ENCODE results near the gene ANXA9.

Gene ANXA9

DNA sequence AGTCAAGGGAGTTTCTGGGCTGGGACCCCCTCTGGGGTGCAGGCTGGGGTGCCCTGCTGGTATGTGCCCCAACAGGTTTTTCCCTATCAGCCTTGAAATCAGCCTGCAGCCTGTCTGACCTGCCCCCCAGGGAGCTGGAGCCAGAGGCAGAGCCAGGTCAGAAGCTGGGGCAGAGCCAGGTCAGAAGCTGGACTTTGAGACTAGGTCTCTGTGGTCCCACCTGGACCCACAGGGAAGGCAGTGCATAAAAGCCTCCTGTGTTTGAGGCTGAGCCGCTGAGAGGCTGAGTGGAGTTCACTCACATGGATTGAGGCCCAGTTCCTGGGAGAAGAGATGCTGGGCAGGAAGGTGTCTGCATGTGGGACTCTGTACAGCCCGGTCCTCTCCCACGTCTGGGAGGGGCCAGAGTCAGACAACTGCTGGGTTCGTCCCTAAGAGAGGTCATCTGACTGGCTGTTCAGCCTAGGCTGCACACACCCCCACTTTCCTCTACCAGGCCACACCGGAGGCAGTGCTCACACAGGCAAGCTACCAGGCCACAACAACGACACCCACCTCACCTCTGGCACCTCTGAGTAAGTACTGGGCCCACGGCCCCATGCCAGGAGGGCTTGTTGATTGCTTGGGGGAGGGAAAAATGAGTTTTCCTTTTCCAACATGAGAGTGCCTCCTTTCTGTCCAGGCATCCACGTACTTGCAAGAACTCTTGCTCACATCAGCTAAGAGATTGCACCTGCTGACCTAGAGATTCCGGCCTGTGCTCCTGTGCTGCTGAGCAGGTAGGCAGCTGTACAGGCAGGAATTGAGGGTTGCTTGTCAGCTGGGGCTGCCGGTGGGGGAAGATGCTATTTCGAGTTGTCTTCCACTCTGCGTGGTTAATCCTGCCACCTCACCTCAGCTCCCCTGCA, at the start of gene ANXA9:
TSS of gene ANXA9 (plus strand) at position 488 of the 908 bp plus-strand sequence. CDS start 814 bp downstream, outside the sequence.
- DNase-seq = no peak

- no peak for DNase-seq
These were observed 37.2 kb upstream of the ANXA9 start for GRCh38 chr1:150944856-150945255.

GRCh38 chr1:150954708-150955107, 27.4 kb upstream of the ANXA9 start:
- DNase-seq = no peak

- no peak for DNase-seq
These were observed 26.8 kb upstream of the ANXA9 start for GRCh38 chr1:150955280-150955679.

- no peak for DNase-seq
These were observed 24.4 kb upstream of the ANXA9 start for GRCh38 chr1:150957666-150958065.

DNA sequence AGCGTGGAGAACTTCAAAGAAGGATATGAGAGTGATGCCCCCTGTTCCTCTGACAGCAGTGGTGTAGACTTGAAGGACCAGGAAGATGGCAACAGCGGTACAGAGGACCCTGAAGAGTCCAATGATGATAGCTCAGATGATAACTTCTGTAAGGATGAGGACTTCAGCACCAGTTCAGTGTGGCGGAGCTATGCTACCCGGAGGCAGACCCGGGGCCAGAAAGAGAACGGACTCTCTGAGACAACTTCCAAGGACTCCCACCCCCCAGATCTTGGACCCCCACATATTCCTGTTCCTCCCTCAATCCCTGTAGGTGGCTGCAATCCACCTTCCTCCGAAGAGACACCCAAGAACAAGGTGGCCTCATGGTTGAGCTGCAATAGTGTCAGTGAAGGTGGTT, 21.4 kb upstream of the ANXA9 start:
- DNase-seq = no peak

- no peak for DNase-seq
These were observed 20.3 kb upstream of the ANXA9 start for GRCh38 chr1:150961756-150962155.

DNA sequence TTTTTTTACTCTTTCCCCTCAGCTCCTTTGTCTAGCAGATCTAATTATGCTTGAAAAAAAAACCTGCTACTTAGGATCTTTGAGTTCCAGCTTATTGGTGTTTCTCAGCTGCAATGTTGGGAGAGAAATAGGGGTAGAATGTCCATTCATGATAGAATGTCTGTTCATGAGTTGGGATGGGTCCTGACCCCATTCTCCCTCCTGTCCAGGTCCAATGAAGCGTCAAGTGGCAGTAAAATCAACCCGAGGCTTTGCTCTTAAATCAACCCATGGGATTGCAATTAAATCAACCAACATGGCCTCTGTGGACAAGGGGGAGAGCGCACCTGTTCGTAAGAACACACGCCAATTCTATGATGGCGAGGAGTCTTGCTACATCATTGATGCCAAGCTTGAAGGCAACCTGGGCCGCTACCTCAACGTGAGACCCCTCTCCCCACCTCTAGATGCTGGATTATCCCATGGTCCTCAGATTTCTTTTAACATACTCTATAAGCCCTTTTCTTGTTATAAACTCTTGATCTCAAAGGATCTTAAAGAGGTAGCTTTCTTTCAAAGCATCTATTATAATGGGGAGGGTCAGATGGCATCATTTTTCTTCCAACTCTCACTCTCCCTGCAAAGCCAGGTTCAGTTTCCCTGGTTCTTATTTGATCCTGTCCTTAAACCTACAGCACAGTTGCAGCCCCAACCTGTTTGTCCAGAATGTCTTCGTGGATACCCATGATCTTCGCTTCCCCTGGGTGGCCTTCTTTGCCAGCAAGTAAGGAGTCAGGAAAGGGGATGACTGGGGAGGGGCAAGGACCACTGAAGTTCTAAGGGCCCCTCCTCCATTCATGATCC, 18.6 kb upstream of the ANXA9 start:
- no peak for DNase-seq

DNA sequence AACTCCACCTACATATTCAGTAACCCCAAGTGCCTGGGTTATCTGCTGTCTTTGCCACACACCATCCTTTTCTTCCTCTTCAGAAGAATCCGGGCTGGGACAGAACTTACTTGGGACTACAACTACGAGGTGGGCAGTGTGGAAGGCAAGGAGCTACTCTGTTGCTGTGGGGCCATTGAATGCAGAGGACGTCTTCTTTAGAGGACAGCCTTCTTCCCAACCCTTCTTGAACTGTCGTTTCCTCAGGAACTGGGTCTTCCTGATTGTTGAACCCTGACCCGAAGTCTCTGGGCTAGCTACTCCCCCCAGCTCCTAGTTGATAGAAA, 18.0 kb upstream of the ANXA9 start:
- DNase-seq = no peak

DNA sequence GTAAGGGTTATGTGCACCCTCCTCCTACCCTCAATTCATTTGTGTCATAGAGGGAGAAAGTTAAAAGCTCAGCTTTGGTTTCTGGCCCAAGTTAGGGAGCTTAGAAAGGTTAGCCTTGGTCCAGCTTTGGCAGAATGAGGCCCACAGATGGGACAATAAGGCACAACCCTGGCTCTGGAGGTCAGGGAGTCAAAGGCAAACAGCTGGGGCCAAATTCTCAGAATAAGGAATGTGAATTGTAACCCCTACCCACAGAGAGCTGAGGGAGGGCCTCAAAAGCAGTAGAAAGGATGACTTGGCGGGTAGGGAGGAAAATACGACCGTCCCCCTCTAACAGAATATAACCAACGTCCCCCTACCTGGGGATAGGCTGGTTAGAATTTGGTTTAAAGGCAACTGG, 16.5 kb upstream of the ANXA9 start:
- DNase-seq = no peak

DNA sequence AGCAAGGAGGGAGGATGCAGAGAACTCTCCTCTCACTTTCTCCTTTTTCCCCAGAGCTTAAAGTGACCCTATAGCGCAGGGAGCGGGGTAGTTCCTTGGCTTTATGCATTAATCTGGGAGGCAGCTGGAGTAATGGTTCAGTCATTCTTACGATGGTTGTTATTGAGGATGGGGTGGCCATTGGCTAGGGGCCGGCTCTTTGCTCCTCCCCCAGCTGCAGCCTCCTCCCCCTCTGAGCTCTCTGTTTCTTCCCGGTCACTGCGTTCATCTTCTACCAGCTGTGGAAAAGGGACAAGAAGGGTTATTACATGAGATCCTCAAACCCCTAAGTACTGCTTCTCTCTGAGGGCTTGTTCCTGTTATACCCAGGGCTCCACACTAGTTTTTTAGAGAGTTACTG, 16.1 kb upstream of the ANXA9 start:
- no peak for DNase-seq

DNA sequence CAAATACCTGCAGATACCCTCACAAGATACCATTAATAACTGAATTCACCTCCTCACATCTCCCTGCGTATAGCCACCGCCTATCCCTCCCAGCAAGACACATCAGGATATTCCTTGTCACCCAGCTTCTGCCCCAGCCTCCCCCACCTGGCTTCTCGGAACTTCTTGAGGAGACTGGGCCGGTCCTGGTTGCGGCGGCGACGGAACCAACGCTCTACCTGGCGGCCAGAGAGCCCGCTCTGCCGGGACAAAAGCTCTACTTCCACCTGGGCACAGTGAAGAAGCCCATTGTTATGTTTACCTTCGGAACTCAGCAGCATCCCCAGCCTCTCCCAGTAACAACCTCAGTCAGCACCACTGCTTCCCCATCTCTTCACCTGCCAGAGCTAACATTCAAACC, 14.2 kb upstream of the ANXA9 start:
- DNase-seq = no peak

DNA sequence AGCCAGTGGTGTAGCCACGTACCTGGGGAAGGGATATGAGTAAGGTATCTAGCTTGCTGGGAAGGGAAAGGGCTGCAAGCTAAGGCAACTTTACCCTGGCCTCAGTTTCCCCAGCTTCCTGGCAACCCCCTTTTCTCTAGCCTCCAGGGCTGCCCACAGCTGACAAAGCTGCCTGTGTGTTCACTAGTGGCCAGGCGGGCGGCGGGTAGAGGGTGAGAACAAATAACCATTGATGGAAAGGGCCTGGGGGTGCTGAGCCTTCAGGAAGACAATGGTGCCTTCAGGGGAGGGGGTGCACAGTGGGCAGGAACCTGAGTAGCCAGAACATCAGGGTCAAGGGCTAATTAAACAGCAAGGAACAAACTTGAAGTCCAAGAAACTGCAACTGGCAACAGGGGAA, 13.6 kb upstream of the ANXA9 start:
- DNase-seq = no peak

- DNase-seq = no peak
These were observed 12.5 kb upstream of the ANXA9 start for GRCh38 chr1:150969626-150970025.

- DNase-seq = no peak
These were observed 11.1 kb upstream of the ANXA9 start for GRCh38 chr1:150970808-150971582.

DNA sequence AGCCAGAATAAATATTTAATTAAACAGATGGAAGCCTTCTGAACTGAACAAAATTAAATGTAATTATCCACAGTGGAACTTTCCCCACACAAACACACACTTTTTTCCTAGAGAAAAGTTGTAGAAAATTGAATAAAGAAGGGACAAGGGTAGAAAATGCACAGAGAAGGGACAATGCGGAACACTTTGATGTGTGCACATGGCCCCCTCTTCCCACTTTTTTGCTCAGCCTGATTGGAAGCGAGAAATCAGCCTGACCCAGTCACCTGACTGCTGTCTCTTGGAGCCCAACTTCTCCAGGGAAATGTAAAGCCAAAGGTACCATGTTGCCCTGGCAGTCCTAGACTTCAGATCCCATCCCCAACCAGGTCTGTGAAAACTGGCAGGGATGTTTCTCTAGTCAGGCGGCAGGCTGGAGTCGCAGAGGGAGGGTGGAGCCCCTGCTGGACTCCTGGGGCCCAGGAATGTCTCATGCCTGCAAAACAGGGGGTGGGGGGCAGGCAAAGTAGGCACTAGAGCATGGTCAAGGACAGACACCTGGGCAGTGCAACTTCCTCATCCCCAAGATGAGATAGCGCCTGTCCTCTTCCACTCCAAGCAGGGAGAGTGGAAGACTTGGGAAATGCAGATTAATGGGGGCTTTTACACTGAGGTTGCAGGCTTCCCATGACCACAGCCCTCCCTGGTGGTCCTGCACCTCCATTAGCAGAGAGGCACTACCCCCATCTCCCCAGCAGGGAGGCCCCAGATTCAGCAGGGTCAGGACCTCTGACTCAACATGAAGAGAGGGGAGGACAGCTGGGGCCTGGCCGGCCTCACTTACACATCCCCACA, 10.3 kb upstream of the ANXA9 start:
- DNase-seq = no peak

DNA sequence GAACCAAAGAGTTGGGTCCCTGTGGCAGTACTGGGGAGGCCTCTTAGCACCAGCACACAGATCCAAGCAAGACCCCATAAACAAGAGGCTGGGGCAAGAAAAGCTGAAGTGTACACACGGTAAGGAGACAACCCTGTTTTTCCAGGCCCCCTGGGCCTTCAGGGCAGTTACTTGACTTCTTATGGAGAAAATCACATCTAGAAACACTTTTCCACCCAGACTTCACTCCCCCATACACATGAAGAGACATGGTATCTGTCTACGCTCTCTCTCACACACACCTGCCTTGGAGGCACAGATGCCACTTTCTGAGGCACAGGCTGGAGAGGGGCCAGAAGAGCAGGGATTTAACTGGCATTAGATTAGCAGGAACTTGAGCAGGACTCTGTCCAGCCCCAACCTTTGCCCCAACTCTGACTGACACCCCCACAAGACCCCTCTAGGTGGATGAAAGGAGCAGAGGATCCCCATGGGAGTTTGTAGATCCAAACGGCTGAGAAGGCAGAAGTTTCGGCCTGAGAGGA, 9.6 kb upstream of the ANXA9 start:
- DNase-seq = peak in 1 of 2 experiments; percentile 12

DNA sequence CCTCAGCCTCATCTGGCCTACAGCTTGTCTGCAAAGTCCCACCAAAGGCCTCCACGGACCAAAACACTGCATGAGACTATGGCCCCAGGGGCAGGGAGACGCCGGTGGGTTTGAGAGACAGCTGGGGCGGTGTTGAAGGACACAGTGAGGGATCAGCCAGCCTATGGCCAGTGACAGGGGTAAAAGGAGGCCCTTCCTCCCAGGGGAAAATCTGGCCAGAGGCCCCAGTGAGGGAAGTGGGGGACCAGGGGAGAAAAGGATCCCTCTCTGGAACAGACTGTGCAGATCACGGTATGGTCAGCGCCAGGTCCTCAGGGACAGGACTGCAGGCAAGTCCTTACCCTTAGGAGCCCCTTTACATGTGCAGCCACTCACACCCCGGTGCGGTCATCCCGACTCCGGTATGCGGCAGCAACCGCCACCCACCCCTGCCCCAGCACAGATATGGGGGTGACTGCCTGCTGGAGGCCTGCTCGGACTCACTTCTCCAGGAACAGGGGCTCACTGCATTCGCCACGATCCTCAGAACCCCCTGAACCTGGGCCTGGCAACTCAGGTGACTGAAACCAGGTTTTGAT, 8.7 kb upstream of the ANXA9 start:
- DNase-seq = no peak

GRCh38 chr1:150973836-150974579, 8.1 kb upstream of the ANXA9 start:
- DNase-seq = peak; percentile 47 to 53

DNA sequence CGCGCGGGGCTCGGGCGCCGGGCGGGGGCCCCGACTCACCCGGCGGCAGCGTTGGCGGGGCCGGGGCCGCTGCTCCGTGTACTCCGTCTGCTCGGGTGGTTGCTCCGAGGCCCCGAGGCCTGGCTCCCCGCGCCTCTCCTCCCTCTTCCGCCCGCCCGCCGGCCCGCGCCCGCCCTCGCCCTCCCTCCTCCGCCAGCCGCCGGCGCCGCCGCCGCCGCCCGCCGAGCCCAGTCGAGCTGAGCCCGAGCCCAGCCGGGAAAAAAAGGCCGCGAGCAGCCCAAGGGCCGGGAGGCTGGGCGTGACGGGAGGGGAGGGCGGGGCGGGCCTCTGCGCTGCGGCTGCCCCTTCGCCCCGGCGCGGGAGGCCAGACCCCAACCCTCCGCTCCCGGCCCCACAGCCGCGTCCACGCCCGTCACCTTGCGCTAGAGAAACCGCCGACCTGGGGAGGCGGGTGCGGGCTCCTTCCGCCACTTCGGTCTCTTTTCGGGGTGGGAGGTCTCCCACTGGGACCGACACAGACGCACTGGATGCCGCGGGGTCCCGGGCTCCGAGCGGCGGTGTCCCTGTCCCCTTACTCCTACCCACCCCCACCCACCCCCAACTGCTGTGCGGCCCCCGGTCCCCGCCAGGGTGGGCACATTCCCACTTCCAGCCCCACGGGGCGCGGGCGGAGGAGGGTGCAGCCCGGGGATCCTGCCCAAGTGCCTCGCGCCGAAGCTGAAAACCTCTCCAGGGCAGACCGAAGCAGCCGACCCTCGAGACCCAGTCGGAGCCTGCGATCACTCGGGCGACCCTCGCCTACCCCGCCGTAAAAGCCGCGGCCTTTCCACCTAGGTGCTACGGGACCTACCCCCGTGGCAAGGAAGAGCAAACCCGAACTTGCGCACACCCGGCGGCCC, 7.3 kb upstream of the ANXA9 start, which contains the start of gene CERS2:
TSS of gene CERS2 (minus strand) at position 256 of the 899 bp plus-strand sequence. CDS start 5,745 bp downstream, outside the sequence.
- DNase-seq = peak; percentile 82 to 86
